Anterior cingulate cortex (tissue), 58 donors: Measurements from ENCODE around the gene ASPRV1.
"Not testable (repeated sequence)": the region's sequence is repeated elsewhere in the genome, so short reads cannot be mapped to it uniquely, and the experiment has no call there.

Source experiments
- DNase-seq, 58 donors: peaks; one replicate each; lab custom pipeline; 2025; lab: John Stamatoyannopoulos, UW

ASPRV1 gene

DNA sequence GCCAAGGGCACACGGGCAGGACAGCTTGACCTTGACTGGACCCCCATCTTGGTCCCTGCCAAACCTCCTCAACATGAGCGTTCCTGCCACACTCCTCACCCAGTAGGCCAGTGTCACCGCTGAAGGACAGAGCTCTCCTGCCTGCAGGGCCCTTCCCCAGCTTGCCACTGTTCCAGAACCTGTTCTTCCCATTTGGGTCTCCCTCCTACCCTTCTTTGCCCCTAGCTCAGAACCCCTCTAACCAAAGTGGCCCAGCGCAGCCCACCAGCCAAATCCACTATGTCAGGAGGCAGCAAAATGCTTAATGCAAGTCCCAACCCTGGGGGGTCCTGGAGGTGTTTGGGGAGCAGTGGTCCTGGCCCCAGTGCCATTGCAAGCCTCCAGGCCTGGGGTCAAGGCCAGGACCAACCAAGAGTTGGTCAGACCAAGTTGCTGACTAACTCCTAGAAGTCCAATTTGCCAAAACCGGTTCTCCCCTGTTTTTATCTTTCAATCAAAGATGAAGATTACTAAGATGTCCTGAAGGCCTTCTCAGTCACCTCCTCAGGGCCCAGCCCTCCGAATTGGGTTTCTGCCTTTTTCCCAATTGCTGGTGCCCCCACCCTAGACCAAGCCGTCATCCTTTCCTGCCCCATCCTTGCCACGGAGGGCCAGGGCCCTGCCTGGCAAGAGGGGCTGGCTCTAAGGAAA, 4.5 kb upstream of the ASPRV1 start:
- DNase-seq: no peak

DNA sequence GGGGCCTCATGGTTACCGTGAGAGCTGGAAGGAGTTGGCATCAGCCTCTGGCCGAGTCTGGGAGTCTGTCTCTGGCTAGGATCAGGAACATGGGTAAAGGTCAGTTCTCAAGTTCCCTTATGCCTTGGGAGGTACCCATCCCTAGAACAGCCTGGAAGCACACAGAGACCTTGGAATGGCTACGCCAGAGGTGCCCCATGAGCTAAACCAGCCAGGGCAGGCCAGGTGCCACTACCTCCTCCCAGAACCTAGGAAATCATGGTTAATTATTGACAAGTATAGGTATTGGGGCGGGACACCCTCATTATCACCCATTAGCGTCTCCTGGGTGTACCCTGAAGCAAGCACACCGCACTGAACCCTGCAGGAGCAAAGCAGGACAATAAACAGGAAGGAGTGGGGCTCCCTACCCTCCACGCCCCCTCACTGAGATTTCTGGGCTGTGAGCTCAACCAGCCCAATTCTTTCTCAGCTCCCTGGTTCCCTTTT, 3.0 kb upstream of the ASPRV1 start:
- no peak for DNase-seq

DNA sequence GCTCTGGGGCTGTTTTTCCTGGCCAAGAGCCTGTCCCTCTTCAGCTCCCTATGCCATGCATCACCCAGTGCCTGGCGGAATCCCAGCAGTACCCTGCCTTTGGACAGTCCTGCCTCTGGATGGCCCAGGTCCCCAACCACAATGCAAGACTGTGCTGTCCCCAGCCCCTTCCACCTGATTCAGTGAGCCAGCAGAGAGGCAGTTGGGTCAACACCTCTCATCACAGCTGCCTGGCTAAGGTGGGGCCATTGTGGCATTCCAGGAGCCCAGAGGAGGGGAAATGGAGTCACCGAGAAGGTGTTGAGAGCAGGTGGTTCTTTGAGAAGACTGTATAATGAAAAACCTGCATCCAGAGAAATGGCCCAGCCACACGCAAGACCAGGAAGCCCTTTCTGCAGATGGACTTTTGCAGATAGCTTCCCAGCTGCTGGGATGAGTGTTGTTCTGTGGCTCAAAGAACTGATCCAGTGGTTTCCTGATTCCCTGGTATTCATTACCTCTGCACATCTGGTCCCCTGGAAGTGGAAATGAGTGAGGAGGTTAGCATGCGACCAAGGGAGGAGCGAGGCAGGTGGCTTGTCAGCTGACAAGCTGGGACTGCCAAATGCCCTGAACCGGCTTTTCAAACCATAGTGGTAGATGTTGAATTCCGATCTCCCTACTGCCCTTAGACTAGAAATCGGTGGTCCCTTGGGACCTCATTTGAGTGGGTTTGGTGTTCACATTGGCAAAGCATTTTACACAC, 1.7 kb upstream of the ASPRV1 start:
- no peak for DNase-seq

DNA sequence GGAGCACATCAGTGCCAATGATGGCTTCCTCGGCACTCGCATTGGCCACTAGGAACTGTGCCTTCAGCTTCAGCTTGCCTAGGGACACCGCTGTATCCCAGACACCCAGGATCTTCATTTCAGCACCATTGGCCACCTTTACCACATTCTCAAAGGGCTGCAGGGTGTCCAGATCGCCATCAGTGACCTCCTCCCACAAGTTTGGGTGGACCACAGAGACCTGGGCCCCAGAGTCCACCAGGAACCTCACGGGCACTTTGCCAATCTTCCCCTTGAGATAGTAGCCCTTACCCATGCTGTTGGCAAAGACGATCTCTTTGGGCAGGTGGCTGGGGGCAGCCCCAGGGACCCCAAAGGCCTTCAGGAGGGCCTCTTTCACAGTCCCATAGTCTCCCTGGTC, 610 bp downstream of the ASPRV1 start:
- DNase-seq: no peak

DNA sequence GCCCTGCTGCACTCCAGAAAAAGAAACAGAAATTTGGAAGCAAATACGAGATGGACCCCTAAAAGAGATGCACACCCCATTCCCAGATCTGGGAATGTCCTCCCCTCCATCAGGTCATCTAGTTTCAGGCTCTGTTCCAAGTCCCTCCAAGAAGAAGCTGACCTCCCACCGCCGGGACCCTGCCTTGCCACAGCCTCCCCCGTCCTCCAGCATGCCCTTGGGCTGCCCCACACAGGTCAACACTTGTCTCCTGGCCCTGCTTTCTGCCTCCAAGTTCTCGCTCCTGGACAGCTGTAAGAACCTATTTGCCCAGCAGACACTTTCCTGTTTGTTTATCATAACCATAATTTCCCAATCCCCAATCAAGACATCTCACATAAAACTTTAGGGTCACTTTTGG, 2.0 kb downstream of the ASPRV1 start:
- no peak for DNase-seq

DNA sequence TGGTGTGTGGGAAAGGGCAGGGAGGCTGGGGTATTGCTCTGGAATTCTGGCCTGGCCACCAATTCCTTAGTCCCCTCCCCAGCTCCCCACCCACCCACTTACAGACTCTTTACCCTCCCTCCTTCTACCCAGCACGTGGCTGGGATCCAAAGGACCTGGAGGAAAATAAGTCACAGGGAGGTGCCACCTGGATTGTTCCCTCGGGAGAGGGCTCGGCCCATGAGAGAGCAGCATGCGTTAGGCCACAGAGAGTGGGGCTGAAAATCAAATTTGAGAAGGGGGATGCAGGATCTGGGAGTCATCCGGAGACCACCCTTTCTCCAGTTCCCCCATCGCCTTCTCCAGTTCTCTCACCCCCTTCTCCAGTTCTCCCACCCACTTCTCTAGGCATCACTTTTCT, 3.0 kb downstream of the ASPRV1 start:
- no peak for DNase-seq

DNA sequence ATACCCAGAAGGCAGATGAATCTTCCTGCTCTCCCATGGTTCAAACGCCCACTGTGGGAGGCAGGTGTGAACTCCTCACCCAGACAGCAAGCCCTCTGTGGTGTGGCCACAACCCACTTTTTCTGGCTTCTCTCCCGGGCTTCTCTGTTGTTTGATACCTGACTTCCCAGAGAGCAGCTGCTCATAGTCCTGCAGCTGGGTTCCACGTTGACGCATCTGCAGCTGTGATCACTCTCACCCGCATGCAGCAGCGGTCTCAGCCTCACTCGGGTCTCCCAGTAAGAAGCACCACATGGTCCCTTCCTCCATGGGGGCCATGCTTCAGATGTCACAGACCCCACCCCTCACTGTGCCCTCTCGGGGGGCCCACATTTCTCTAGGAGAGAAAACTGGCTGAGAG, 3.5 kb downstream of the ASPRV1 start:
- DNase-seq: no peak

DNA sequence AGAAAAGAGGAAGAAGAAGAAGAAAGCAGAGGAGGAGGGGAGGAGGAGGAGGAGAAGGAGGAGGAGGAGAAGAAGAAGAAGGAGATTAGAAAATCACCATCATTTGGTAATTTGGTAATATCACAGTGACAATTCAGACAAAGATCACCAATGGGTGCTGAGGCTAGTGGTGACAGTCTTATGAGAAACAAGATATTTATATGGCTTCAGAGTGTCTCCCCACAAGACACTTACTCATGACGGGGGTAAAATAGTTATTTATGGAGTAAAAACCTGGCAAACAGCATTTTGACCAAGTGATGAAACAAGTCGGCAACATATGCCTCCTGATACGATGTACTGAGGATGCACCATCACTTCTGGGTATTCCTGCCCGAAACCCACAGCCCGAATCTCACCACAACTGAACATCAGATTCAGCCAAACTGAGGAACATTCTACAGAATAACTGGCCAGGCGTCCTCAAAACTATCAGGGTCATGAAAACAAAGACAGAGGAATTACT, 4.9 kb downstream of the ASPRV1 start:
- DNase-seq: no peak

DNA sequence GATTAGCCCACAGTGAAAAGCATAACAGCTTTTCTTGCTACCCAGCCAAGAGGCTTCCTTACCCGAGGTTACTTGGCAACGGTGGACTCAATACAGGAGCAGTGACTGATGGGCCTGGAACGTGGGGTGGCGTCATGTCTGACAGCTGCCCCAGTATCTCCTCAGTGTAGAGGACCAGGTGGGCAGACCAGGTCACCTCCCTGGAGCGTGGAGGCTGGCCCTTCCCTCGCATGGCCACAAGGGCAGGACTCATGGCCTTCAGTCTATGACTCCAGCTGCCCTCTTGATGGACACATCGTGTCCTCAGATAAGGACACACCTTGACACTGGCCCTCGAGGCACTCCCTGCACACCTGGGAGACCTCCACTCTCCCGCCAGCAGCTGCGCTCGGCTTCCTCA, 6.4 kb downstream of the ASPRV1 start:
- no peak for DNase-seq

DNA sequence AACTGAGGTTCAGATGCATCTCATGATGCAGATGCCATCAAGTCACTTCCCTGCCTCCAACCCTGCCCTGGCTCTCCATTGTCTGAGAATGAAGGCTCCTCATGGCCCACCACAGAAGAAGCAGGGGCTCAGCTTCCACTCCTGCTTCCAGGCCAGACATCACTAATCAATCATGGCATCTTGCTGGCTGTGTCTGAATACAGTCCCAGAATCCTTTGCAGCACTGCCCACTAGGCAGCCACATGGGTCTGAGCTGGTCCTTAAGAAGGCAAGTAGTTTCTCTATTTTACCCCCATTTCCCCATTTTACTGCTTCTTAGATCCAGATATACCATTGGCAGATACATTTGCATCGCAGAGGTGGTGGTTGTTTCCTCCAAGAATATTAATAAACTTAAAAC, 7.3 kb downstream of the ASPRV1 start:
- no peak for DNase-seq

DNA sequence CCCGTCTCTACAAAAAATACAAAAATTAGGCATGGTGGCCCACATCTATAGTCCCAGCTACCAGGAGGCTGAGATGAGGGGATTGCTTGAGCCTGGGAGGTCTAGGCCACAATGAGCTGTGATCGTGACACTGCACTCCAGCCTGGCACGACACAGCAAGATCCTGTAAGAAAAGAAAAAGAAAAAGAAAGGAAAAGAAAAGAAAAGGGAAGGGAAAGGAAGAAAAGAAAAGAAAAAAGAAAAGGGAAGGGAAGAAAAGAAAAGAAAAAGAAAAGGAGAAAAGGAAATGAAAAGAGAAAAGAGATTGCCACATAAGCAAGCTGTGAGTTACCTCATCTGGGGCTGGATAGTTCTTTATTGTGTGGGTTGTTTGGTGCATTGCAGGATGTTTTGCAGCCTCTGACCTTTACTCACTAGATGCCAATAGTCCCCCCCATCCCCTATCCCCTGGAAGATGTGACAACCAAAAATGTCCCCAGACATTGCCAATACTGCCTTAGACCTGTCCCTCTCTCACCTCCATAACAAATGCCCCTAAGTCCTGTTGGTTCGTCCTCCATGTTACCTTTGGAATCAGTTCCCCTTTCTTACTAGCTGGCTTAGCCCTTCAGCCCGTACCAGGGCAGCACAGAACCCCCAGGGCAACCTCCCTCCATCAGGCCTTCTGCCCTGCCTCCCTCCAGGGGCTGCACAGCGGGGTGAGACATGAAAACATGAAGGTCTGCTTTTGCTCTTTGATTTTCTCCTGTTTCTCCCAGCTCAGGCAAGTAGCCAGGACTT, 8.9 kb downstream of the ASPRV1 start:
- no peak for DNase-seq

DNA sequence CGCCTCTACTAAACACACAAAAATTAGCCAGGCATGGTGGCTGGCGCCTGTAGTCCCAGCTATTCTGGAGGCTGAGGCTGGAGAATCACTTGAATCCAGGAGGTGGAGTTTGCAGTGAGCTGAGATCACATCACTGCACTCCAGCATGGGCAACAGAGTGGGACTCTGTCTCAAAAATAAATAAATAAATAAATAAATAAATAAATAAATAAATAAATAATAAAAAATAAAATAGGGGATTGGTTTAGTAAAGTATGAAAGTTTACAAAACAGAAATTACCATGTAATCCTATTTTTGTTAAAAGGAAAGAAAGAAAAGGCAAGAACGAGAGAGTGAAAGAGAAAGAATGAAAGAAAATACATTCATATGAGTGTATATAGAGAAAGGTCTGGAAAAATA, 10.8 kb downstream of the ASPRV1 start:
- DNase-seq: not testable (repeated sequence)

DNA sequence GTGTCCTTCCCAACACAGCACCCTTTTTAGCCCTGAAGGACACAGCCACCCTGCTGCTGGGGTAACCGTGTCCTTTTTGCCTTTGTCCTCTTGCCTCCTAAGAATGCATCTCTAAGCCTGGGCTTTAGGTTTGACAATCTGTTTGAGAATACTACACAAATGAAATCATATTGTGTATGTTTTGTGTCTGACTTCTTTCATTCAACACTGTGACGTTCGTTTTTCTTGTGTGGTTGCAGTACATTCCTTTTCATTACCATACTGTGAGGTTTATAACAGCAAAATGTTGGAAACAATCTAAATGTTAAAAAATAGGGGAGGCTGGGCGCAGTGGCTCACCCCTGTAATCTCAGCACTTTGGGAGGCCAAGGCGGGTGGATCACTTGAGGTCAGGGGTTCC, 11.2 kb downstream of the ASPRV1 start:
- no peak for DNase-seq

DNA sequence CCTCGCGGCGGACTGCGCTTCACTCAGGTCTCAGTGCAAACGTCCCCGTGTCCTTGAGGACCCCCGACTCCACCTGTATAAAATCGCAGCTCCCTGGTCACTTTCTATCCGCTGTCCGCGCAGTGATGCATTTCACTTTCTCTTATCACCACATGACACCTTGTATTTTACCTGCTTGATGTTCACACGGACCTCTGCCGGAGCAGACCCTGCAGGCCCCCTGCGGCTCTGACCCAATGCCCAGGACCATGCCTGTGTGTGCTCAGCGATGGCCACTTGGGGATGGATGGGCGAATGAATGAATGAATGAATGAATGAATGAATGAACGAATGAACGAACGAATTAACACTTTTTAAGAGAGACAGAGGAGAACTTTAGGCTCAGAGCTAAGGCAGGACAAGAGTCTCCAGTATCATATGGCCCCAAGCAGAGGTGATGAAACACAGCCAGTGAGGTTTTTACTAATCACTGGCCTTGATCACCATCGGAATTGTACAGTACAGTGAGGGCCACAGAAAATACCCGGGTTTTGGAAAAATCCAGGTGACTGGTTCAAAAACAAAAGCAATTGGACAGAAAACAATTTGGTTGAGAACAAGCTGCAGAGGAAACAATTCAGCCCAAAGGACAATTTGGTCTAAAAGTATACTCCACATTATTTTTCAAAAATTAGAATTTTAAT, 12.3 kb downstream of the ASPRV1 start:
- DNase-seq: no peak

DNA sequence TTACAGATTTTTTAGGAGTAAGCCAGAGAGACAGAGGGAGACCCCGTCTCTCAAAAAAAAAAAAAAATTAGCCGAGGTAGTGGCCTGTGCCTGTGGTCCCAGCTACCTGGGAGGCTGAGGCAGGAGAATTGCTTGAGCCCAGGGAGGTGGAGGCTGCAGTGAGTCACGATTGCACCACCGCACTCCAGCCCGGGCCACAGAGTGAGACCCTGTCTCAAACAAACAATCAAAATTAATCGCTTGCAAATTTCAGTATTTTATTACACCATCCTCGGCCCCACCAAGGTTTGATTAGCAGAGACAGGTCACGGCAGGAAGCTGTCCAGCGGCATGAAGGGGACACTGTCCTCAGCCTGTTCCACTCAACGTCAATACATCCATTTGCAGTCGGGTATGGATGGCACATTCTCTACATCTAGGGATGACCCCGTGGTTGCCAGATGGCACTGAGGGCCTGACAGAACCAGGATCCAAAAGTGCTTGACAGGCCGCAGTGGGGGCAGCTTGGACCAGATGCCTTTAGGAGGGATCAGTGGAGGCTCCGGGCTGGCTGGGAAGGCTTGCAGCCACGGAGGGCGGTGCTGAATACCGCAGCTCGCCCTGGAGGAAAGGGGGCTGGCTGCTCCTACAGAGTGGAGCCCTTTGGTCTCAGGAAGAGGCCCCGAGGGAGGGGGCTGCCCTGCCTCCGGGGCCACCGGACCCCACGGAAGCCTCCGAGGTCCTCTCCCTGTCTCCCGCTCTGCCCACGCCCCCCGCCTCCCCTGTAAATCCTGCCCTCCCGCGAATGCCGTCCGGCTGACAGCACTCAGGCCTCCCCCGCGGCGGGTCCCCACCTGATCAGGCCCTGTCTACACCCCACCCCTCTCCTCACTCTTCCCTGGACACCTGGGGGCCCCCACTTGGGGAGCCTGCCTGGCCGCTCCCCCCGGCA, 13.1 kb downstream of the ASPRV1 start:
- no peak for DNase-seq

DNA sequence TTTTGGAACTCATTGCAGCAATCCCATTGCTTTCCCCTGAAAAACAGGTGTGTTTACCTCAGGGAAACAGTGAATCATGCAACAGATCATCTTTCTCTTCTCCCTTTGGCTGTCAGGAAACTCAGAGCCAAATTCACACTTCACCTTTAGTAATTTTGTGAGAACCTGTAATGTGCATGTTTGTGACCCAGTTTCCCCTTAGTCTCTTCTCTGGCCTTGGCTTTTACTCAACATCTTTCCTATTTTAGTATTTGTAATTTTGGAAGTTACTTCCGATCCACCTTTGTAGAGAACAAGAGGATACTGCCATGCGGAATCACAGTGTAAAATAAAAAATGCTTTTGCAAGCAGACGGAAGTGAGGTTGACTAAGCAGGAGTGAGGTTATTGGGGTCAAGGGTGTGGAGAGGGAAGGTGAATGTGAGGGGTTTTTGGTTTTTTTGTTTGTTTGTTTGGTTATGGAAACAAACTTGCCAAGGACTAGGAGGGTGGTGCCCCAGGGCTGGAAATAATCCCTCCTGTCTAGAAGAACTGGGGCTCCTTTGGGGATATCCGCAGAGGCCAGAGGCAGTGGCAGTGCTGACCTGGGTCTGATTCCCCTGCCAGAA, 14.0 kb downstream of the ASPRV1 start:
- no peak for DNase-seq

DNA sequence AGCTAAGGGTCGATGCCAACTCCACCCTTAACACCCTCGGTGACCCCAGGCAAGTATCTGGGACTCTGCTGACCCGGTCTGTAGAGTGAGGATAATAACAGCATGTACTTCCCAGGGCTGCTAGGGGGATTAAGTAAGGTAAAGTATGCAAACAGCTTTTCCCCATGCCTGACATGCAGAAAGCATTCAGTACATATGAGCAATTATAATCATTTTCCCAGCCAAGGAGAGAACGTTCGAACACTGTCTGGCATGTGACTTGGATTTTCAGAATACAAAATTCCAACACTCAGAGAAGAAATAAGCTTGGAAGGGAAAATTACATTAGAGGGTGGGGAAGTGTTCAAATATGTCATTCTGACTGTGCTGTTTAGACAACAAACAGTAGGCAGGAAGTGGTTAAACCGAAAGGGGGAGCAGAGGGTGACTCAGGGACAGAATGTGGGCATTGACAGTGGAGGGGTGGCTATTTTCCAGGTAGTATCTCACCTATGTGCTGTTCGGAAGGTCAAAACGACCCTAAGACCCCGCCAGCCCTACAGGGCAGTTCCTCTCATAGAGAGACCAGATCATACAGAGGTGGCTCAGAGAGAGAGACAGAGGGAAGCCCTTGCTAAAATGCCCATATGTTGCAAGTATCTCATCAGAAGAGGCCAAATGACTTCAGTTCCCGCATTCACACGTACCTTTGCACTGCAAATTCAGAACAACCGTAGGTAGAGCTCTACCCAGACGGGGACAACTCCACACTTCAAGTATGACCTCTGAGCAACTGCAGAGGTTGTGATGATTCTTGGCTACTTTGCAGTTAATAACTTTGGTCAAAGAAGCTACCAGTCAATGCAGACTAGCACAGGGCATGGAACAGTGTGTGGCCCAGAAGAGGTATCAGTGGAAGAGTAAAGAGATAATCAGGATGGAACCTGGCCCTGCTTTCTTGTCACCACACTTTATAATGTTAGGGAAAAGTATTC, 14.8 kb downstream of the ASPRV1 start:
- DNase-seq: no peak

DNA sequence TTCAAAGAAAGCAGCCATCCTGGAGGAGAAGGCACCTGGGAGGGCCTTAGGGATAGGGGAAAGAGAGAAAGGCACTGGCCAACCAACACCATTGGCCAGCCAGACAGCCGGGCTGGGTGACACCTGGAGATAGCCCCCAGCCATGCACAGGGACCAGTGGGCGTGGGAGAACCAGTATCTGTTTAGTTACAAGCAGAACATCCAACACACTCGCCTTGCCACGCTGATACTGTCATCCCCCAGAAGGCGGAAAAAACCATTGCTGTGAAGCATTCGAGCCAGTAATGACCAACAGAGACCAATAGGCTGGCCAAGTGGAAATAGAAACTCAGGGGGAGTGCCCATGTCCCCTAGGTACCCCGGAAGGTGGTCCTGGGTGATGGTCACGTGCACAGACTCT, 15.5 kb downstream of the ASPRV1 start:
- DNase-seq: no peak
